Activated CD8-positive, alpha-beta memory T cell treated with anti-CD3 and anti-CD28 coated beads, Interleukin-2, amount 50 U/mL, for 1 hour (primary cell): ENCODE results near the gene SLIT3.

Experiments
- DNase-seq: peaks from one replicate; pipeline ENCODE4 v3.0.0-alpha.2; 2020; ENCODE audit errors: extremely low read depth

SLIT3 gene

DNA sequence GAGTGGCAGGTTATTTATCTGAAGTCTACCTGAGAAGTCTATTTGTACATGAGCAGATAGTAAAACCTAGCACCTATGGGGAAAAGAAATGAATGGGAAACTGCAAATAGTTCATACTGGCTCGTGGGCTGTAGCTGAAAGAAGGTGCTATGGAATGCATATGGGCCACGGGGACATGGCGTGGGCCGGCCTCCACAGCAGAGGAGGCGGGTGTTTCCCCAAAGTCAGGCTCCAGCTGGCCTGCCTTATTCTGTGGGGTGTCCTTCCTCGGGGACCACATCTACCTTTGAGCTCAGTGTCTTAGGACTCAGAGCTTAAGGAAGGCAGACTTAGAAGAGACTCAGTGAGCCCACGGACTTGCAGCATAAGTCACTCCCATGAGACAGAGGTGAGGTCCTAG is 371.3 kb downstream of the SLIT3 start:
- DNase-seq = no peak

- no peak for DNase-seq
These were observed 375.8 kb downstream of the SLIT3 start for GRCh38 chr5:168925160-168925559.

DNA sequence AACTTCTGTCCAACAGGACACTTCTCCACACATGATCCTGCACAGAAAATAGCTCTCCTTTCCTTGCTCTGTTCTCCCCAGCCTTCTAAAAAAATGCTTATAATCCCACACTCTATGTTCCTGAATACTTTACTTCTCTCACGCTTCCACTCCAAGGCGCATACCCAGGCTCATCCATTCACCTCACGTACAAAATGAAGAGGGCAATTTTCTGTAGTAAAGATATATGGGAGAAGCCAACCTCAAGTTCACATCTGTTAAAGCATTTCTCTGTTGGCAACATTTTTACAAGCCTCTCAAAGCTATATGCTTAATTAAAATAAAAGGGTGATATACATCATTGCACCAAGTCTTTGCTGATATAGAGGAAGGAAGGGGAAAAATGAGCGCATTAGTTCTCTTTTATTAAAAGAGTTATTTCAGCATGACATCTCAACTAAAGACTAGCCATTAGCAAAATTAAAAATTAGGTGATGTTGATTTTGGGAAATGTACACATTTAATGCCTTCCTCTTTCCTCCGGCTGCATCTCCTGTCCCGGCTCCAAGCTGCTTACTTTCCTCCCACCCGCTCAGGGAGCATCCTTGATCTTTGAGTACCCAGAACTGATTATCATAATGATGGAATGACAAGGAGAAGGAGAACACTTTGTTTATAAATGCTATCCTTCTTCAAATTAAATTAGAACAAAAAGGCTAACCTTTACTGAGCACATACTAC is 379.6 kb downstream of the SLIT3 start:
- no peak for DNase-seq

GRCh38 chr5:168920019-168920810 is 380.7 kb downstream of the SLIT3 start:
- DNase-seq = no peak

DNA sequence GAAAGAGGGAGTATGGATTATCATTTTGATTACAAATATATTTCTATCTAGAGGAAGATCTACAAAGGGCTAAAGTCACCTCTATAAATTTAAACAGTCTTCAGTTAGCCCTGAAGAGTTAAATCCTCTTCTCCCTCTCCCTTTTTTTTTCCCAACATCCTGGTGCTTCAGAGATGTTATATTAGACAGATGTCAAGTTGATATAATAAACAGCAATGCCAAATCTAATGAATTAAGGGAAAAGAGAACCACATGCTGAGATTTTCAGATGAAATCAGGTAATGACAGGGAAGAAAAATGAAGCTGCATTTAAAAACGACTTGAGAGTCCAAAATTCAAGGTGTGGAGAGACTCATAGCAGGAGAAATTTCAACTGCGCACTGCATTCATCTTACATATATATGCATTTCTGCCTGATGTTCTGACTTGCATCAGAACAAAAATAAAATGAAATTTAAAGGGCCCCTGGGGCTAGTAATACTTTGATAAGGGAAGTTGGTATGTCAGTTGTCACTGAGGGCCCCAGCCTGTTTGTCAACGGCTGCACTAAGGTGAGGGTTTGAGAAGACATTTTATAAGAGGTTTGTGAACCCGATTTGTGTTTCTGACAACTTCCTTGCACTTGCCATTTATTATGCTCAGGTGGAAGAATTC is 382.9 kb downstream of the SLIT3 start:
- no peak for DNase-seq

DNA sequence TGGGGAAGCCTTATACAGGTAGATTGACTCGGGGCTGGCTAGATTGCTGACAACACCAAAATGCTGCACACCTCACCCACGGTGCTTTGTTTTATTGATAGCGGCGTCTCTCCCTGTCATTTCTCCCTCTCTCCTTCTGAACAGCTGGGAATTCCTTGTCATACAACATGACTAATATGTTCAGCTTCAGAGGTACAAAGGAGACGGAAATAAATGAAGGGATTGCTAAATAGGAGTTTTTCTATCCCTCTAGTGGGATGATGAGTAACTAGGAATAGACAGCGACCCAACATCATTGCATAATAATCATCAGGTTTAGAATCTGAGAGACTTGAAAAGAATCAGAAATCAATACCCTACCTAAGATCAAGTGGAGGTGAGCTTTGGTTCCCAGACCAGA is 384.1 kb downstream of the SLIT3 start:
- DNase-seq = no peak

- DNase-seq = no peak
These were observed 384.7 kb downstream of the SLIT3 start for GRCh38 chr5:168916266-168916665.

- DNase-seq = no peak
These were observed 386.4 kb downstream of the SLIT3 start for GRCh38 chr5:168914491-168914890.

DNA sequence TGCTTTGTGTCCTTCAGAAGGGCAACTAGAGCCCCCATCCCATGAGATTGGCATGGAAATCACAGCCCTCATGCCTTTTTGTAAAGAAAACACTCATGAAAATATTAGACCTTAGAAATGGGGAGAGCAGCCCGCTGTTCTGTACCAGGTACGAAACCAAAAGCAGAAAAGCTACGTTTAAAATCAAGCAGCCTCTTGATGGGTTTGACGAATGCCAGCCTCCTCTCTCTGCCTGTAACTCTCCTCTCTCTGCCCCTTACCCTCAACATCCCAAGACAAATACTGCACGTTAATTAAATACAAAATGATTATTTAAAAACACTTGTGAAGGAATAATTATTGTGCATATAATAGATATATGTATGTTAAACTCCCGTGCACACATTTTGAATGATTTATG is 390.1 kb downstream of the SLIT3 start:
- DNase-seq = no peak

DNA sequence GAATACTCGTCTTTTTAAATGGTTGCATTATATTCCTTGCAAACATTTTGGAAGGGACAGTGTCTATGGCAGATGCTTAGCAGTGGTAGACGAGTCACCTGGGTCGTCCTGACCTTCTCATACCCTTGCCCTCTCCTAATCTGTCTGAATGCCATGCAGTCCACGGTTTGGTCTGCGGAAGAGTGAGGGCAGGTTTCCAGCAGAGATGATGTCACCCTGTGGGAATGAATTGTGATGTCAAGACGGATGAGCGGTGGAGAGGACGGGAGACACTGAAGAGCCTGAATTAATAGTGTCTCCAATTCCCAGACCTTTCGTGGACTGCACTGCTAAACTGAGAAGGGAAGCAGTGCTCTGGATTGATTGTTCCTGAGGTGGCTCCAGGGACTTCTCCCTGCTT is 392.7 kb downstream of the SLIT3 start:
- DNase-seq = no peak

- no peak for DNase-seq
These were observed 397.9 kb downstream of the SLIT3 start for GRCh38 chr5:168903061-168903460.

GRCh38 chr5:168899673-168900072 is 401.3 kb downstream of the SLIT3 start:
- no peak for DNase-seq

GRCh38 chr5:168899264-168899663 is 401.7 kb downstream of the SLIT3 start:
- DNase-seq = no peak

DNA sequence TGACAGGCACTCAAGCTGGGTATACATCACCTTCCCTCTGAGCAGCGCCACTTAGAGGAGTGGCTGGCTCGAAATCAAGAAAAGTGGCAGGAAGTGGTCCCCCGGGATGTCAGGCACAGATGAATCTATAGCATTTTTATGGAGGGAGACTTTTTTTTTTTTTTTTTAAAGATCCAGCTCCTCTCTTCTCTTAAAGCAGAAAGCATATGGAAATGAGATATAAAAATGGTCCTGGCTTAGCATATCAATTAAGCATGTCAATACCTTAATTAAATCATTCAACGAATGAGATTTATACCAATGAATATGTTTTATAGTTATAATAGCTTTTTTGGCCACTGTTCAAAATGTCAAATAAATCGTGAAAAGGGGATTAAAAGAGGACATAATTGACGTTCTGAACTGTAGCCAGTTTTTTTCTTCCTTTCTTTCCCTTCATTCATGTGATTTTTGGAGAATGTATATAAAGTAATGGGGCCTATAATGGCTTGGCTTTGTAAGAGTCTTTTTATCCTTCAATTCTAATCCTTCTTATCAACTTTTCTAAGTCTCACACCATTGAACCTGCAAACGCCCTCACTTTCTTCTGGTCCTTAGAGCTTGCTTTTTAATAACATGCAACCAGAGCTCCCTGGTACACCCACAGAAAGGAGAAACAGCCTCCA is 402.6 kb downstream of the SLIT3 start:
- DNase-seq = no peak

DNA sequence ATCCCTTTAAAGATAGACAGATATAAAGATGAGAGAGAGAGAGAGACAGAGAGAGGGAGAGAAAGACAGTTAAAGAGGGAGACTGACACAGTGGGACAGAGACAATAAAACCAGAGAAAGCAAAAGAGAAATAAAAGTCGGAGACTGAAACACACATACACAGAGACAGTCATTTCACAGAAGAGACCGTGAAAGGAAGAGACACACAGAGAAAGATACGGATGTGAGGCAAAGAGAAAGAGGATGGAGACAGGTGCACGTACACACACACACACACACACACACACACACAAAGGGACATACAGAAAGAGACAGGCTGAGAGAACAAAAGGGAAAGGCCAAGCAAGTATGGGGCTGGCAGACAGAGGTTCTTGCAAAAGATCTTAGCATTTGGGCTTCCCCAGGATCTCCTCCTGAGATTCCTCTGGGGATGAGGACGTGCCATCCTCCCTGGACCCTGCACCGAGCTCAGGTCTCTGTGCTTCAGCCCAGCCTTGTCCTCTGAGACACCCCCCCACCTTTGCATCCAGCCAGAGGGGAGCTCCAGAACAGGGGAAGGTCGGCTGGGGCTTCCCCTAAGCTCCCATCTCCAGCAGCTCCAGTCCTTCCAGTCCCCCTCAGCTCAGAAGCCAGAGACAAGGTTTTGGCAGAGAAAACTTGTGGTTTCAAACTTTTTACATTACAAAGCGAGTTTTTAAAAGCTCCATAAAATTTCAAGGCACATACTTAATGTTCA is 403.4 kb downstream of the SLIT3 start:
- DNase-seq = no peak

DNA sequence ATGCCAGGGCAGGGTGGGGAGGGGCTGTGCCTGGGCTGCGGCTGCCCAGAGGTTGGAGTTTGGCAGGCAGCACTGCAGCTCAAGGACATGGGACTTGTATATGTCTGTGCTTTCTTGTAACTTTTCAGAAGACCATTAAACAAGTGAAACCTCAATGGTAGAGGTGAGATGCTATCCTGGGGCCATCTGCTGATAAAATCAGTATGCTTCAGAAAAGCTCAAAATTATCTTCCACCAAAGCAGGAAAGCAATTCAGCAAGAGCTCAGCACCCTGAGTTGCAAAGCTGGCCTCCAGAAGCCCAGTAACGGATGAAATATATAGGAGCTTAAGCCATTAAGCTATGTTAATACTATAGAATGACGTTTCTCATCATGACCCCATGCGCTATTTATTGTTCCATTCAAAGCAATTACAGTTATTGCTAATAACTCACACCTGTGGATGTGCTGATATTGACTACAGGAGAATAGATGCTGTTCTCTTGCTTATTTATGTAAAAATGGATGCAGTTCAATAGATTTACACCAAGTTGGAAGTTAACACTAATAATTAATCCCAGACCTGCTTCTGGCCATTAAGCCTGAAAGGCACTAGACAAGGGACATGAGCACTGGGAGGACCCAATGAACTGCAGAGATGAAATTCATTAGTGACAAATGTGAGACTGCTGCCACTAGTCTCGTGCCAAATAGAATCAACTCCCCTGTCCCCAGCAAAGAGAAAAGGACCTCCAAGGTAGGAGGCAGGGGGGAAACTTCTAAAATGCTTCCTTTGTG is 405.5 kb downstream of the SLIT3 start:
- no peak for DNase-seq

- no peak for DNase-seq
These were observed 407.7 kb downstream of the SLIT3 start for GRCh38 chr5:168893283-168893682.

DNA sequence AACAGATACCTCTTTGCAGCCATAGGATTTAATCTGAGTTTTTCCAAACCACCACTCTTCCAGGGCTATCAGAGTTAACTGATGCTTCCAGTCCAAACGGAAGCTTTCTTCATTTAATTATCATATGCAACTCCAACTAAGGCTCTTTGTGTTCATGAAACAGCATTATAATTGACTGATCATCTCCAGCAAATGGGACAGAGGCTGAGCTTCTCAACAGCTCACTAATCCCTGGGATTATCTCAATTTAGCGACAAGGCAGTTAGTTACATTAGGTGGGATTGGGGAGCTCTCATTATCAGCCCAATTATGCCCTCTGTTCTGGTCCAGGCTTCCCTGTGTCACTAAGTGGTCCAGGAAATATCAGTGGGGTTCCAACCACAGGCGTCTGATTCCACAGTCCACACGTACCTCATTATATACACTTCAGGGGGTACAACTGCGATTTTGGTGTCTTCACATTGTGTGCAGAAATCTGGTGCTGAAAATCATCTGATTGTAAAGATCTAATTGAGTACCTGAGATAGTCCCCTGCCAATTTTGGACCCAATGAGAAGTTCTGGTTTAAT is 408.2 kb downstream of the SLIT3 start:
- no peak for DNase-seq

- no peak for DNase-seq
These were observed 409.8 kb downstream of the SLIT3 start for GRCh38 chr5:168890816-168891812.
